ENCODE data around the gene C22orf23. TPM values are rescaled to one million over a fixed set of nuclear protein-coding genes. Genes with fewer than 3 reads are reported as not detected.

C22orf23 gene
- total and polyA plus RNA-seq, 8 donors: 0.09 to 0.68 (median 0.27) TPM; not detected in 2

Small RNA genes lying within 50 kb of the gene (microRNA-seq; reads per million reads assigned to microRNA genes)
- 0 reads per million in 2 donors for gene MIR4534
- gene MIR6820: 0.59 to 0.77 reads per million in 2 donors

Other genes starting within 250 kb of the C22orf23 start
- 10 to 100 TPM; 27.1 to 54.8 (median 37.8) TPM for gene GCAT, start 145.7 kb downstream of the C22orf23 start, total RNA-seq
- 10 to 100 TPM; 30.9 to 62.7 TPM for gene GCAT, start 145.7 kb downstream of the C22orf23 start, polyA plus RNA-seq
- gene GALR3, start 130.2 kb downstream of the C22orf23 start, total RNA-seq: under 1 TPM in 4 of 6 donors, not detected in 2; 0.19 to 0.75 (median 0.42) TPM
- gene GALR3, start 130.2 kb downstream of the C22orf23 start, polyA plus RNA-seq: under 1 TPM in 1 of 2 donors, not detected in 1; 0.65 TPM
- 10 to 100 TPM; 11.4 to 18.1 (median 15.2) TPM for gene ANKRD54, start 109.3 kb downstream of the C22orf23 start, total RNA-seq
- 10 to 100 TPM; 22.6 to 24.0 TPM for gene ANKRD54, start 109.3 kb downstream of the C22orf23 start, polyA plus RNA-seq
- gene EIF3L, start 104.2 kb downstream of the C22orf23 start, total RNA-seq: 100 to 1,000 TPM; 267 to 412 (median 348) TPM
- gene EIF3L, start 104.2 kb downstream of the C22orf23 start, polyA plus RNA-seq: 100 to 1,000 TPM; 162 to 242 TPM
- gene MICALL1, start 47.3 kb downstream of the C22orf23 start, total RNA-seq: 10 to 100 TPM; 16.5 to 22.3 (median 19.3) TPM
- gene MICALL1, start 47.3 kb downstream of the C22orf23 start, polyA plus RNA-seq: 10 to 100 TPM in 1 of 2 donors, 1 to 10 TPM in 1; 8.8 to 19.5 TPM
- gene POLR2F, start 98 bp upstream of the C22orf23 start, total RNA-seq: 10 to 100 TPM; 21.2 to 32.5 (median 27.7) TPM
- 10 to 100 TPM; 61.9 to 74.5 TPM for gene POLR2F, start 98 bp upstream of the C22orf23 start, polyA plus RNA-seq
- under 1 TPM; 0.06 to 0.67 (median 0.18) TPM for gene SOX10, start 31.0 kb upstream of the C22orf23 start, total RNA-seq
- gene SOX10, start 31.0 kb upstream of the C22orf23 start, polyA plus RNA-seq: under 1 TPM; 0.38 to 0.96 TPM
- gene PICK1, start 103.8 kb upstream of the C22orf23 start, total RNA-seq: 10 to 100 TPM; 12.5 to 25.8 (median 19.1) TPM
- gene PICK1, start 103.8 kb upstream of the C22orf23 start, polyA plus RNA-seq: 10 to 100 TPM; 49.7 to 55.0 TPM
- gene SLC16A8, start 130.6 kb upstream of the C22orf23 start, total RNA-seq: under 1 TPM in 1 of 6 donors, not detected in 5; 0.06 TPM
- gene SLC16A8, start 130.6 kb upstream of the C22orf23 start, polyA plus RNA-seq: under 1 TPM; 0.05 to 0.57 TPM
- gene BAIAP2L2, start 157.1 kb upstream of the C22orf23 start, total RNA-seq: 1 to 10 TPM in 2 of 6 donors, under 1 TPM in 4; 0.56 to 1.9 (median 0.95) TPM
- 10 to 100 TPM in 1 of 2 donors, 1 to 10 TPM in 1; 3.6 to 13.8 TPM for gene BAIAP2L2, start 157.1 kb upstream of the C22orf23 start, polyA plus RNA-seq
- 10 to 100 TPM in 5 of 6 donors, 1 to 10 TPM in 1; 8.7 to 47.0 (median 21.3) TPM for gene PLA2G6, start 228.2 kb upstream of the C22orf23 start, total RNA-seq
- gene PLA2G6, start 228.2 kb upstream of the C22orf23 start, polyA plus RNA-seq: 100 to 1,000 TPM; 107 to 109 TPM
- 1 to 10 TPM; 3.4 to 8.9 (median 6.8) TPM for gene MAFF, start 248.4 kb upstream of the C22orf23 start, total RNA-seq
- gene MAFF, start 248.4 kb upstream of the C22orf23 start, polyA plus RNA-seq: 10 to 100 TPM; 10.6 to 16.7 TPM